WTC11 (cell line): ENCODE data around the gene OFD1. TPM values are rescaled to one million over a fixed set of nuclear protein-coding genes. Genes with fewer than 3 reads are reported as not detected.

Experiments used
- ATAC-seq: fragments of 200-7000 bp; cut with Tn5 transposase; 2 replicates; pipeline ENCODE4 v1.10.0; 2021; ENCODE audit warnings: mild to moderate bottlenecking, moderate library complexity
- CTCF ChIA-PET: fragments of 300-600 bp; sonication (Branson Sonifier 250); formaldehyde crosslinking; loops from one replicate; lab custom pipeline; 2021; ENCODE audit warnings: antibody characterized with exemption; lab: Charles Lee
- POLR2A ChIA-PET: fragments of 350-600 bp; sonication (Branson Sonifier 250); formaldehyde crosslinking; loops from one replicate; lab custom pipeline; 2021; ENCODE audit warnings: antibody characterized with exemption; lab: Charles Lee
- DNase-seq: peaks from one replicate; pipeline ENCODE4 v3.0.0; 2021; ENCODE audit warnings: low spot score
- H3K27ac Mint-ChIP-seq: 2 replicates; pipeline ENCODE4 v1.8.0; 2021; ENCODE audit warnings: mixed read lengths
- H3K27me3 Mint-ChIP-seq: 2 replicates; pipeline ENCODE4 v1.8.0; 2021; ENCODE audit warnings: low read depth, mild to moderate bottlenecking, moderate library complexity, mixed read lengths
- H3K36me3 Mint-ChIP-seq: 2 replicates; pipeline ENCODE4 v1.8.0; 2021; ENCODE audit warnings: mixed read lengths
- H3K4me1 Mint-ChIP-seq: 2 replicates; pipeline ENCODE4 v1.8.0; 2022; ENCODE audit warnings: mixed read lengths
- H3K4me3 Mint-ChIP-seq: 2 replicates; pipeline ENCODE4 v1.8.0; 2021; ENCODE audit warnings: mild to moderate bottlenecking, moderate library complexity, mixed read lengths
- H3K9me3 Mint-ChIP-seq: 2 replicates; pipeline ENCODE4 v1.8.0; 2021; ENCODE audit warnings: mixed read lengths
- STAT6 ChIP-seq: sonication (generic); formaldehyde crosslinking; conservative IDR thresholded peaks from 2 replicates; pipeline ENCODE4 v1.8.1; 2023; ENCODE audit warnings: mild to moderate bottlenecking, low read depth, missing genetic modification reagents, moderate library complexity
- USF2 ChIP-seq: sonication (generic); formaldehyde crosslinking; IDR thresholded peaks from 2 replicates; pipeline ENCODE4 v1.8.1; 2023; ENCODE audit warnings: mild to moderate bottlenecking, missing genetic modification reagents, moderate library complexity
- total RNA-seq: library from RNA; stranded (reverse); gene quantifications from 3 replicates; pipeline ENCODE4 v1.2.3, GENCODE V29; 2021

The OFD1 gene
- total RNA-seq, 1 experiment from 2014 or later, result 23.4 TPM

GRCh38 chrX:13816643-13817627 is 82.4 kb downstream of the OFD1 start, which contains the start of gene GPM6B:
Gene GPM6B, minus strand, starts transcription at chrX:13817093. Its CDS starts 189 bp downstream, at chrX:13816904.
- POLR2A ChIA-PET, result no interaction called here
- TF ChIP-seq STAT6, result no peak
- peak; percentile 56 for TF ChIP-seq USF2 (CRISPR knock-in tag)
- TF ChIP-seq, all 79 proteins: peak for 1
- Mint-ChIP-seq H3K9me3 (no peaks in the 10 kb centered on the region), H3K4me1 (peaks cover 38% of the 10 kb centered on the region), H3K27me3 (no peaks in the 10 kb centered on the region), H3K27ac (peak within 1 kb of the TSS; percentile 82; the same call in 1 of the 2 replicates), H3K36me3 (no peaks in the 10 kb centered on the region), H3K4me3 (peak within 1 kb of the TSS; percentile 48)
- peak; percentile 77 for ATAC-seq
- CTCF ChIA-PET, result no interaction called here
- DNase-seq, result no peak

Other genes starting within 250 kb of the OFD1 start
- 0.89 to 0.96 TPM (median 0.89 TPM) in 3 replicates for gene EGFL6, start 165.1 kb upstream of the OFD1 start, total RNA-seq
- 2.0 to 3.1 TPM (median 2.6 TPM) in 3 replicates for gene TCEANC, start 81.6 kb upstream of the OFD1 start, total RNA-seq
- 18.9 to 26.3 TPM (median 20.7 TPM) in 3 replicates for gene RAB9A, start 45.6 kb upstream of the OFD1 start, total RNA-seq
- 10.2 to 13.9 TPM (median 10.7 TPM) in 3 replicates for gene TRAPPC2, start 128 bp upstream of the OFD1 start, total RNA-seq
- 99.0 to 103 TPM (median 99.8 TPM) in 3 replicates for gene GPM6B, start 82.3 kb downstream of the OFD1 start, total RNA-seq